GF-D8 (cell line): Measurements from ENCODE around the gene MAPK11.
A peak's percentile ranks its signal among the peaks of the same experiment; 100 is the strongest.
"Not testable (repeated sequence)": the region's sequence is repeated elsewhere in the genome, so short reads cannot be mapped to it uniquely, and the experiment has no call there.

Experiments used
- DNase-seq: peaks from one replicate; lab custom pipeline; 2025; lab: John Stamatoyannopoulos, UW

The MAPK11 gene

DNA sequence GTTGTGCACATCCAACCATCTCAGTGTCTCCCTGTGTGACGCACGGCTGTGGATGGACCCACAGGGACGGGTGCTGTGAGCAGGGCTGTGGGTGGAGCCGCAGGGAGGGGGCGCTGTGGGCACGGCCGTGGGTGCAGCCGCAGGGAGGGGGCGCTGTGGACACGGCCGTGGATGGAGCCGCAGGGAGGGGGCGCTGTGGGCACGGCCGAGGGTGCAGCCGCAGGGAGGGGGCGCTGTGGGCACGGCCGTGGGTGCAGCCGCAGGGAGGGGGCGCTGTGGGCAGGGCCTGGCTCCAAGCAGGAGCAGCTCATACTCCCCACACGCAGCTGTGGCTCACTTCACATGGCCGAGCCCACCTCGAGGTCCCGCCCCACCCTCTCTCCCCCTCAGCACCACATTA, 6.0 kb upstream of the MAPK11 start:
- peak; percentile 11 for DNase-seq

DNA sequence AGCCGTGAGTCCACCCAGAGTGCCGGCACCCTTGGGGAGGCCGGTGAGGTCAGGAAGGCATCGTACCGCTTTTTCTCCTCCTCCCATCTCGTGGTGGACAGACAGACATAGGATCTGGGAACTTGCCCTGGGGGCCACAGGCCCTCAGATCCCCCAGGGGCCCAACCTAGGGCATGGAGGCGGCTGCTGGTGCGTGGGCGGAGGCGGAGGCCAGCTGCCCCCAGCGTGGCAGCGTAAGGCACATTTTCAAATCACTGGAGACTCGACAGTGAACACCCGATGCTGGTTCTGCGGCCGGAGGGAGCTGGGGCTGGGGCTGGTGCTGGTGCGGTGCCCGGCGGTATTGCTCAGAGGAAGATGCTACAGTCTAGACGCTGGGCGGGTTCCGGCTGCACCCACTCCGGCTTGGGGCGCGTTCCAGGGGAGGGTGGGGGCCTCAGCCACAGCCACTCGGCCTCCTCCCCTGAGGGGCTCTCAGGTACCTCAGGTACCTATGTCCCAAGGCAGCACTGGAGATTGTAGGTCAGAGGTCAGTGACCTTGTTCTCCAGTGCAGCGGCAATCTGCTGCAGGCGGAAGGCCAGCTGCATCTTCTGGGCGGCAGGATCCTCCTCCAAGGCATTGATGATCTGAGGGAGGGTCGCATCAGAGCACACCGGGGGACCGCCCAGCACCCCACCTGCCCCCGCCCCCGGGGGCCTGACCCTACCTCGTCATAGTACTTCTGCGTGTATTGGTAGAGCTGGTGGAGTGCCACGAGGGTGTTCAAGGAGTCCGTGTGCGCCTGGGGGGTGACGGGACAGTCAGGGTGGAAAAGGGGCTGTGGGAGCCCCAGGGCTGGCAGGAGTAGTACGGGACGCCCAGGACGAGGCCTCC, 5.2 kb upstream of the MAPK11 start:
- no peak for DNase-seq

DNA sequence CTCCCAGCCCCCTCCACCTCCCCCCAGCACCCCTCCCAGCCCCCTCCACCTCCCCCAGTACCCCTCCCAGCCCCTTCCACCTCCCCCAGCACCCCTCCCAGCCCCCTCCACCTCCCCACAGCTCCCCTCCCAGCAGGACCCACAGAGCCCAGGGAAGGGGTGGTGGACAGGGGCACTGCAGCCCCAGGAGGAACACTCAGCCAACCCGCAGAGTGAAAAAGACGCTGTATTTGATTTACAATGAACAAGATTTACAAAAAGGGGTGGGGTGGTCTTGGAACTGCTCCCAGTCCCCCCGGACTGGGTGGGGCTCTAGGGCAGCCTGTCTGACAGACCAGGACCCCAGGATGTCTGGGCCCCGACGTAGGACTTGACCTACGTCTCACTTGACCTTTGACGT, 4.6 kb upstream of the MAPK11 start:
- no peak for DNase-seq

DNA sequence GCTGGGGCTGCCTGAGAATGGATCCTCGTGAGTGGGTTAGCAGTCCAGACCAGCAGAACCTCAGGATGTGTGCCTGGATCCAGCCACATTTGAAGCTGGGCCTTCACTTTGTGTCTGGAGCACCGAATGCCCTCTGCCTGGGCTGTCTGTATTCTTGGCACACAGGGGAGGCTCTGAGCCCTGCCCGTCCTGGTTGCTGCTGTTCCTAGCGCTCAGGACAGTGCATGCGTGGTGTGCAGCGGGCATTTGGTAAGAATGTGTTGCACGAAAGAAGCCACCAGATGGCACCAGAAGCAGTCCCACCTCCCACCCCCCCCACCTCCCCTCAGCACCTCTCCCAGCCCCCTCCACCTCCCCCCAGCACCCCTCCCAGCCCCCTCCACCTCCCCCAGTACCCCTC, 4.1 kb upstream of the MAPK11 start:
- DNase-seq = no peak

- DNase-seq = not testable (repeated sequence)
Observed at GRCh38 chr22:50273781-50274180, 3.6 kb upstream of the MAPK11 start.

GRCh38 chr22:50273352-50273751, 3.2 kb upstream of the MAPK11 start:
- not testable (repeated sequence) for DNase-seq

DNA sequence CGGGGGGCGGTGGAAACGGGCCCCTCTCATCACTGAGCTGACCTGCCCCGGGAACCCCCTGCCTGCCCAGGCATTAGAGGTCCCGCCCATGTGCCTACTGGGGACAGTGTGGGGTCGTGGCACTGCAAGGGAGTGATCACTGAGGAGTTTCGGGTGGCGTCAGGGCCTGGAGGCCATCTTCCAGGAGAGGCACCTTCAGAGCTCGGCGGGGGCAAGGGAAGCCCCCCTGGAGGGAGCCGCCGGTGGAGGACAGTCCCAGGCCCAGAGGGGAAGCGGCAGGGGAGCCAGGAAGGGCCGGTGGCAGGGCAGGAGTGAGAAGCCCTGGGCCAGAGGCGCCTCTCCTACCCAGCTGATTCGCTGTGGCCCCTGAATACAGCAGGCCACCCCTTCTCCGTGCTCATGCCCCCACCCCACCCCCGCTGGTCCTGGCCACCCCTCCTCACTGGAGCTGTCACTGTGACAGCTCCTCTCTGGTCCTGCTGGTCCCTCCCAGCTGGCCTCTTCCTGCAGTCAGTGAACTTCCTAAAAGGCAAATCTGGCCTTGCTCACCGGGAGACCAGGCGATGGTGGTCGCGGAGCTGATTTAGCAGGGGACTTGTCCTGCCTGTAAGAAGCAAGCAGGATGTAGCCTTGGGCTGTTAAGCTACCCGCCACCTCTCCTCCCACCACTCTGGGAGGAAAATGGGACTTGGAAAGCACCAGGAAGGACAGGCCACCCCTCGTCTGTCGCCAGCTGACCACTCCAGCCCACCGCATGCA, 2.0 kb upstream of the MAPK11 start:
- DNase-seq = no peak

- DNase-seq = no peak
Observed at GRCh38 chr22:50271519-50271970, 1.4 kb upstream of the MAPK11 start.

GRCh38 chr22:50270666-50271394, 650 bp upstream of the MAPK11 start:
- peak; percentile 28 for DNase-seq

- no peak for DNase-seq
Observed at GRCh38 chr22:50269573-50269969, 609 bp downstream of the MAPK11 start.

GRCh38 chr22:50268655-50269113, 1.5 kb downstream of the MAPK11 start:
- DNase-seq = no peak

- DNase-seq = no peak
Observed at GRCh38 chr22:50267591-50268390, 2.4 kb downstream of the MAPK11 start.

- no peak for DNase-seq
Observed at GRCh38 chr22:50266994-50267393, 3.2 kb downstream of the MAPK11 start.

GRCh38 chr22:50264946-50265669, 5.1 kb downstream of the MAPK11 start:
- no peak for DNase-seq

DNA sequence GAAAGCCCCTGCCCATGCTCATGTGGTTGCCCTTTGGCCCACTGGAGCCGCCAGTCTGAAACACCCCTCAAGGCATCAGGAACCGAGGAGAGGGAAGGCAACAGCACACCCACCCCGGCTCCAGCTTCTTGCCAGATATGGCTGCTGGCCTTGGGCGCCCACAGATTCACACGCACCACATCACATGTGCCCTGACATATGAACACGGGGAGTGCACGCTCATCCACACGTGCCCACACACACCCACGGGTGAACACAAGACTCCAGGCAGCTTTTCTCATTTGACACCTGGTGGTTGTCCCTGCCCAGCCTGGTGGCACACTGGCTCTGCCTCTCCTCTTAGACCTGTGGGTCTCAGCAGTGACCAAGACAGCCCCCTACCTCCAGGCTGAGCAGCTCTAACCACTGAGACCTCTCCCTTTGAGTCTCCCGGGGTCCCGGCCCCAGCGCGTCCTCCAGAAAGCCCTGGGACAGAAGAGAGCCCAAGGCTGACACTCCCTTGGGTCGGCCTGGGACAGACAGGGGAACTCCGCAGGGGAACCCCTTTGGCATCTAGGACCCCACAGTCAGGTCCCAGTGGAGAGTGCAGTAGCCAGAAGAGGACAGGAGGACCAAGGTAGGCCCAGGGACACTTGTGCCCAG, 6.0 kb downstream of the MAPK11 start:
- no peak for DNase-seq

GRCh38 chr22:50262973-50263617, 7.1 kb downstream of the MAPK11 start:
- no peak for DNase-seq

- no peak for DNase-seq
Observed at GRCh38 chr22:50262460-50262911, 7.7 kb downstream of the MAPK11 start.

GRCh38 chr22:50261615-50262459, 8.3 kb downstream of the MAPK11 start, which contains the start of gene MAPK12:
TSS of gene MAPK12 (minus strand) at chr22:50261683. CDS start at chr22:50261509, 174 bp downstream.
- no peak for DNase-seq
